Stimulated activated memory B cell treated with anti-CD40 and anti-IgM and Interleukin-4, amounts not matched to agents 10 μg/mL and 1 μg/mL and 100 μg/mL, for 72 hours (primary cell): ENCODE data around the gene LSM2.

Source experiments
- ATAC-seq: fragments of 150-1000 bp; cut with Tn5 transposase; 2 replicates; pipeline ENCODE4 v1.10.0; 2021
- H3K27ac Mint-ChIP-seq: one replicate; pipeline ENCODE4 v1.8.0; 2022; ENCODE audit warnings: mild to moderate bottlenecking, mixed read lengths
- H3K27me3 Mint-ChIP-seq: one replicate; pipeline ENCODE4 v1.8.0; 2022; ENCODE audit warnings: mixed read lengths
- H3K36me3 Mint-ChIP-seq: one replicate; pipeline ENCODE4 v1.8.0; 2022; ENCODE audit warnings: mixed read lengths
- H3K4me1 Mint-ChIP-seq: one replicate; pipeline ENCODE4 v1.8.0; 2022; ENCODE audit warnings: mixed read lengths
- H3K4me3 Mint-ChIP-seq: one replicate; pipeline ENCODE4 v1.8.0; 2022; ENCODE audit warnings: mild to moderate bottlenecking, moderate library complexity, mixed read lengths
- H3K9me3 Mint-ChIP-seq: one replicate; pipeline ENCODE4 v1.8.0; 2022; ENCODE audit warnings: mixed read lengths

LSM2 gene

DNA sequence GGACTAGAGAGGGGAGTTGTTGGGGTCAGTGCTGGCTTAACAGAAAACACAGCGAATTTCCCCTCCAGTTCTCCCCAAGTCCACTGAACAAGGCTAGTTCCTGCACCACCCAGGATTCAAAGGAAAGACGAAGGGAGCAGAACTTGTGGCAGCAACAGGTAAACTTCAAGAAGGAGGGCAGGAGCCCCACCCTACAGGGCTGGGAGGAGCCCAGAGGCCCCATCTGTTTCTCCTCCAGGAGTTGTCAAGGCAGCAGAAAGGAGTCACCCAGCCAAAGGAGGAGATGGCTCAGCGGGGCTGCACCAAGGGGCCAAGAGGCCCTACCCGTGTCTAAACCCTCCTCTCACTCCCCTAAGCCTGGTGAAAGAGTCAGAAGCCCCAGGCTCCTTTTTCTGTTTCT, 42.6 kb downstream of the LSM2 start:
- H3K27ac Mint-ChIP-seq = no peak overlapping the region
- H3K9me3 Mint-ChIP-seq = no peaks in the 10 kb centered on the region
- no peak for ATAC-seq
- H3K36me3 Mint-ChIP-seq = peaks cover 41% of the 10 kb centered on the region
- H3K4me1 Mint-ChIP-seq = no peaks in the 10 kb centered on the region
- no peaks in the 10 kb centered on the region for H3K27me3 Mint-ChIP-seq
- H3K4me3 Mint-ChIP-seq = no peak overlapping the region

DNA sequence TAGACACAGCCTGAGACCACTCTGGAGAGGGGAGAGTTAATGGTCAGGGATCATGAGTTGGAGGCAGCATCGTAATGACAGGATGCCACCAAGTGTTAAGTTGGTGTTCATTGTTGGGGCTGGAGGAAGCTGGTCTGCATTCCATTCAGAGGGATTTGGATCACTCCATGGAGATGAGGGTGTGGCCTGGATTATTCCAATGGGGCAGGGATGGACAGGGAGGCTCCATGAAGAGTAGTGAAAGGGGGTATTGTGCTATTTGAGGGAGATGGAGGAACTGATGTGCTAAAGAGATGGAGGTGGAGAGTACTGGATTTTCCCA, 43.2 kb downstream of the LSM2 start:
- no peak overlapping the region for H3K4me3 Mint-ChIP-seq
- H3K4me1 Mint-ChIP-seq = no peaks in the 10 kb centered on the region
- ATAC-seq = no peak
- no peaks in the 10 kb centered on the region for H3K27me3 Mint-ChIP-seq
- peak overlapping the region; percentile 17 for H3K27ac Mint-ChIP-seq
- H3K9me3 Mint-ChIP-seq = no peaks in the 10 kb centered on the region
- peaks cover 44% of the 10 kb centered on the region for H3K36me3 Mint-ChIP-seq

- H3K4me3 Mint-ChIP-seq = no peak overlapping the region
- no peaks in the 10 kb centered on the region for H3K9me3 Mint-ChIP-seq
- H3K27me3 Mint-ChIP-seq = no peaks in the 10 kb centered on the region
- ATAC-seq = no peak
- H3K36me3 Mint-ChIP-seq = peaks cover 47% of the 10 kb centered on the region
- H3K27ac Mint-ChIP-seq = peak overlapping the region; percentile 17
- H3K4me1 Mint-ChIP-seq = no peaks in the 10 kb centered on the region
Measured at GRCh38 chr6:31762878-31763618, 43.7 kb downstream of the LSM2 start.

- Mint-ChIP-seq H3K27me3 (no peaks in the 10 kb centered on the region), H3K4me1 (no peaks in the 10 kb centered on the region), H3K36me3 (peaks cover 46% of the 10 kb centered on the region), H3K4me3 (no peak within 1 kb of the TSS), H3K27ac (peak within 1 kb of the TSS; percentile 17), H3K9me3 (no peaks in the 10 kb centered on the region)
- no peak for ATAC-seq
Measured at GRCh38 chr6:31762356-31762755, 44.4 kb downstream of the LSM2 start, which contains the start of gene SAPCD1. Gene SAPCD1 (plus strand): TSS chr6:31762656. CDS start chr6:31763055, 399 bp downstream.

DNA sequence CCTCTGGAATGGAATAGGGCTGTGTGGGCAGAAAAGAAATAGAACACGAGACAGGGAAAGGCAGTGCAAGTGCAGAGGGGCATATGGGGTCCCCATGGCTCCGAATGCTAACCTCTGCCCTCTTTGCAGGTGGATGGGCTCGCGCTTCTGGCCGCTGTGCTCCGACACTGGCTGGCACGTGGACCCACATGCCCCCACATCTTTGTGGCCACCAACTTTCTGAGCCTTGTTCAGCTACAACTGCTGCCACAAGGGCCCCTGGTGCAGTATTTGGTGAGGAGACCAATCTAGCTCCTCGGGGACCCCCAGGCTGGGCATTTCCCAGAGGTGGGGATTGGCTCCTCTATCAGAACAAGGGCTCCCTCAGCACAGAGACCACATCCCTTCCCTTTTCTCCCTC, 45.4 kb downstream of the LSM2 start:
- Mint-ChIP-seq H3K27me3 (no peaks in the 10 kb centered on the region), H3K9me3 (no peaks in the 10 kb centered on the region), H3K4me3 (no peak overlapping the region), H3K27ac (no peak overlapping the region), H3K36me3 (peaks cover 45% of the 10 kb centered on the region), H3K4me1 (no peaks in the 10 kb centered on the region)
- ATAC-seq = no peak

DNA sequence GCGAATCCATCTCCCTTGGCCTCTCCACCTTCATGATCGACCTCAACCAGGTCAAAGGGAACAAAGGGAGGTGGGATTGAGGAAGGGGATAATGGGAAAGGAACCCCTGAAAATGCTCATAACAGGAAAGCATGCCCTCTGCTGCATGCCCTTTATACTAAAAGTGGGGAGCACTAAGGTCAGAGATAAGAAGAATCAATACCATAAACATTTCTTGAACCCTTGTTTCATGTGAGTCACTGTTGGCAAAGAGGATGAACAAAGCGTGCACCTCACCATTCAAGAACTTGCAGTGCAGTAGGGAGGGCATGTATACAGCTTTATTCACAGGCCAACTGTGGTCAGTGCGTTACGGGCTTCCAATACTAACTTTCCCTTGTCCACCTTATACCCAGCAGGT, 46.0 kb downstream of the LSM2 start:
- H3K36me3 Mint-ChIP-seq = peaks cover 45% of the 10 kb centered on the region
- no peak overlapping the region for H3K27ac Mint-ChIP-seq
- no peak for ATAC-seq
- H3K4me3 Mint-ChIP-seq = no peak overlapping the region
- no peaks in the 10 kb centered on the region for H3K27me3 Mint-ChIP-seq
- no peaks in the 10 kb centered on the region for H3K4me1 Mint-ChIP-seq
- no peaks in the 10 kb centered on the region for H3K9me3 Mint-ChIP-seq

DNA sequence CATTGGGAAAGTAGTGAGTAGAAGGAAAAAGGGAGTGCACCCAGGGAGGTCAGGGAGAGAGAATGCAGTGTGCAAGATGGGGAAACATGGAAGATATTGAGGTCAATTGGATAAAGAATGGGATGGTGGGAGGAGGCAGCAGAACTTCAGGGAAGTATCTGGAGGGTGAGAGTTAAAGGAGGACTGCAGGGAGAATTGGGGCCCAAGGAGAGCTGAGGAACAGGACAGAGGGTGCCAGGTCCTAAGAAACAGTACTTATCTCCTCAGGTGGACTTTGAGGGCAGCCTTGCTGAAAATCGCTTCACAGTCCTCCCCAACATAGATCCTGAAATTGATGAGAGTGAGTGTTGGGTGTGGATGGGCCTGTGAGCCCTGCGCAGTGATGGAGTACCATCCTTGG, 48.5 kb downstream of the LSM2 start:
- Mint-ChIP-seq H3K36me3 (peaks cover 33% of the 10 kb centered on the region), H3K27me3 (no peaks in the 10 kb centered on the region), H3K4me3 (no peak overlapping the region), H3K4me1 (no peaks in the 10 kb centered on the region), H3K27ac (peak overlapping the region; percentile 38), H3K9me3 (no peaks in the 10 kb centered on the region)
- ATAC-seq = no peak

- no peaks in the 10 kb centered on the region for H3K27me3 Mint-ChIP-seq
- no peak overlapping the region for H3K4me3 Mint-ChIP-seq
- no peak overlapping the region for H3K27ac Mint-ChIP-seq
- H3K4me1 Mint-ChIP-seq = no peaks in the 10 kb centered on the region
- no peak for ATAC-seq
- H3K36me3 Mint-ChIP-seq = peaks cover under 1% of the 10 kb centered on the region
- H3K9me3 Mint-ChIP-seq = no peaks in the 10 kb centered on the region
Measured at GRCh38 chr6:31752739-31753319, 53.9 kb downstream of the LSM2 start.

- no peak overlapping the region for H3K4me3 Mint-ChIP-seq
- H3K27ac Mint-ChIP-seq = no peak overlapping the region
- no peaks in the 10 kb centered on the region for H3K27me3 Mint-ChIP-seq
- H3K36me3 Mint-ChIP-seq = peaks cover 6% of the 10 kb centered on the region
- no peaks in the 10 kb centered on the region for H3K9me3 Mint-ChIP-seq
- no peak for ATAC-seq
- no peaks in the 10 kb centered on the region for H3K4me1 Mint-ChIP-seq
Measured at GRCh38 chr6:31750411-31751022, 56.2 kb downstream of the LSM2 start.

DNA sequence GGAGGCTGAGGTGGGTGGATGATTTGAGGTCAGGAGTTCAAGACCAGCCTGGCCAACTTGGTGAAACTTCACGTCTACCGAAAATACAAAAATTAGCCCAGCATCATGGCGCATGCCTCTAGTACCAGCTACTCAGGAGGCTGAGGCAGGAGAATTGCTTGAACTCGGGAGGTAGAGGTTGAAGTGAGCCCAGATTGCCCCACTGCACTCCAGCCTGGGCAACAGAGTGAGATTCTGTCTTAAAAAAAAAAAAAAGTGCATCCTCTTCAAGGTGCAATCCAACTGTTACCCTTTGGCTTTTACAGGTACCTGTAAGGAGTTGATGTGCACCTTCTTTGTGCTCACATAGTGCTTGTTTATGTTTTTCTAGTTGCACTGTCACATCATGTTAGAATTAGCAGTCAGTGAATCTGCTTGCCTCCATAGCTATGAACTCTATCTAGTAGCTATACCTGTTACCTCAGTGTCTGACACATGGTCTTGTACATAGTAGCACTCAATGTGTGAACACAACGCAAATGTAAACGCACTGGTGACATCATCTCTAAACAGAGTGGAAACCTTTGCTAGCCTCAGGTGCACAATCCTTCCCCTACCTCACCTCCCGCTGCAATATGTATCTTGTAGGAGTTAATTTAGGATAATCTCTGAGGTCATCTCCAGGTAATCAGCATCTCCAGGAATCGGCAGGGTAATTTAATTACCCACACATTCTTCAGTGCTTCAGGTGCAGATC, 57.3 kb downstream of the LSM2 start:
- H3K36me3 Mint-ChIP-seq = peaks cover 6% of the 10 kb centered on the region
- no peak overlapping the region for H3K4me3 Mint-ChIP-seq
- H3K27me3 Mint-ChIP-seq = no peaks in the 10 kb centered on the region
- no peaks in the 10 kb centered on the region for H3K4me1 Mint-ChIP-seq
- no peaks in the 10 kb centered on the region for H3K9me3 Mint-ChIP-seq
- ATAC-seq = no peak
- no peak overlapping the region for H3K27ac Mint-ChIP-seq
